Hepatocyte (in vitro differentiated cells): ENCODE measurements around the gene URAD. TPM values are rescaled to one million over a fixed set of nuclear protein-coding genes. Genes with fewer than 3 reads are reported as not detected.

Source experiments
- DNase-seq: peaks from one replicate; pipeline ENCODE4 v3.0.0-alpha.2; 2016; ENCODE audit warnings: low spot score
- H2AFZ ChIP-seq: fragments of 200-600 bp; sonication (generic); 2 replicates; pipeline ENCODE4 v1.6.0; 2016; ENCODE audit warnings: antibody characterized with exemption, mild to moderate bottlenecking
- H3K27ac ChIP-seq: fragments of 200-600 bp; sonication (generic); 2 replicates; pipeline ENCODE4 v1.5.1; 2016; ENCODE audit warnings: mild to moderate bottlenecking
- H3K27me3 ChIP-seq: fragments of 200-600 bp; sonication (generic); 2 replicates; pipeline ENCODE4 v1.6.1; 2016
- H3K36me3 ChIP-seq: fragments of 200-600 bp; sonication (generic); replicated peaks from 2 replicates; pipeline ENCODE4 v1.5.1; 2016; ENCODE audit warnings: low read depth; ENCODE audit not compliant: insufficient read depth
- H3K4me1 ChIP-seq: fragments of 200-600 bp; sonication (generic); 2 replicates; pipeline ENCODE4 v1.5.1; 2016; ENCODE audit warnings: mild to moderate bottlenecking, moderate library complexity; ENCODE audit not compliant: insufficient read depth
- H3K4me2 ChIP-seq: fragments of 200-600 bp; sonication (generic); 2 replicates; pipeline ENCODE4 v1.6.0; 2016
- H3K4me3 ChIP-seq: fragments of 200-600 bp; sonication (generic); 2 replicates; pipeline ENCODE4 v1.5.1; 2016; ENCODE audit warnings: mild to moderate bottlenecking
- H3K79me2 ChIP-seq: fragments of 200-600 bp; sonication (generic); 2 replicates; pipeline ENCODE4 v1.6.0; 2017; ENCODE audit warnings: mild to moderate bottlenecking
- H3K9me2 ChIP-seq: fragments of 200-600 bp; sonication (generic); replicated peaks from 2 replicates; pipeline ENCODE4 v1.6.0; 2017; ENCODE audit warnings: mild to moderate bottlenecking; ENCODE audit not compliant: insufficient read depth
- H3K9me3 ChIP-seq: fragments of 200-600 bp; sonication (generic); 2 replicates; pipeline ENCODE4 v1.5.1; 2016; ENCODE audit warnings: low read depth, mild to moderate bottlenecking
- H4K20me1 ChIP-seq: fragments of 200-600 bp; sonication (generic); 2 replicates; pipeline ENCODE4 v1.6.0; 2016; ENCODE audit warnings: mild to moderate bottlenecking; ENCODE audit not compliant: insufficient read depth, poor library complexity, severe bottlenecking
- CTCF ChIP-seq: fragments of 200-600 bp; sonication (generic); IDR thresholded peaks from 2 replicates; pipeline ENCODE4 v1.5.1; 2016; ENCODE audit warnings: antibody characterized with exemption, mild to moderate bottlenecking; ENCODE audit not compliant: poor library complexity
- EZH2 ChIP-seq: fragments of 200-600 bp; sonication (generic); IDR thresholded peaks from 2 replicates; pipeline ENCODE4 v1.6.1; 2016; ENCODE audit warnings: antibody characterized with exemption, mild to moderate bottlenecking, borderline replicate concordance
- EZH2phosphoT487 ChIP-seq: fragments of 200-600 bp; sonication (generic); IDR thresholded peaks from one replicate; pipeline ENCODE4 v1.6.1; 2018; ENCODE audit warnings: antibody characterized with exemption, mild to moderate bottlenecking, low read depth, moderate library complexity; ENCODE audit not compliant: unreplicated experiment, severe bottlenecking
- WGBS: methylation state at CpG from one replicate; pipeline ENCODE4 v1.1.6; 2016; ENCODE audit warnings: low lambda C conversion rate; ENCODE audit errors: missing lambda C conversion rate; 5-methylcytosine and 5-hydroxymethylcytosine counted together
- polyA plus RNA-seq: library from polyadenylated mRNA; unstranded; fragments of >200 nt; fragmentation: Nextera tagmentation; extraction: Ambion mirVana; gene quantifications from 2 replicates; pipeline ENCODE4 v1.2.1, GENCODE V29; 2016
- small RNA-seq: library from RNA; depleted of rRNA; stranded (forward); fragments of <200 nt; gene quantifications from one replicate; pipeline ENCODE3, GENCODE V24; 2014
- total RNA-seq: library from RNA; depleted of rRNA; stranded (reverse); fragments of >200 nt; gene quantifications from 2 replicates; pipeline ENCODE4 v1.2.3, GENCODE V29; 2014

The URAD gene
- total and polyA plus RNA-seq, 2 experiments from 2014 or later, result 18.2 to 35.7 TPM

GRCh38 chr13:27928353-27928804 is 60.1 kb downstream of the URAD start:
- Histone ChIP-seq H2AFZ (no peak overlapping the region), H3K27me3 (peaks cover 87% of the 10 kb centered on the region), H3K27ac (no peak overlapping the region), H3K79me2 (no peaks in the 10 kb centered on the region), H3K9me2 (no peaks in the 10 kb centered on the region), H3K4me1 (no peaks in the 10 kb centered on the region), H3K4me3 (no peak overlapping the region), H3K9me3 (no peaks in the 10 kb centered on the region), H4K20me1 (no peaks in the 10 kb centered on the region), H3K36me3 (no peaks in the 10 kb centered on the region), H3K4me2 (no peak overlapping the region)
- 23% methylated on average over 26 of the region's 26 CpGs for WGBS
- TF ChIP-seq EZH2phosphoT487 (no peak), CTCF (no peak), EZH2 (peak; percentile 29)
- DNase-seq, result no peak

Small RNAs within 50 kb of the gene (small RNA-seq; reads per million reads assigned to genes)
- gene ATP5F1EP2, result not detected
- gene RN7SL272P, result not detected

Other genes starting within 250 kb of the URAD start
- gene GSX1, start 196.2 kb downstream of the URAD start, total RNA-seq, result not detected in 2 replicates
- not detected in 2 replicates for gene GSX1, start 196.2 kb downstream of the URAD start, polyA plus RNA-seq
- 0.20 and 1.3 TPM in 2 replicates for gene PDX1, start 68.7 kb downstream of the URAD start, total RNA-seq
- gene PDX1, start 68.7 kb downstream of the URAD start, polyA plus RNA-seq, result 0.95 and 1.8 TPM in 2 replicates
- gene CDX2, start 19.4 kb downstream of the URAD start, total RNA-seq, result 34.6 and 40.0 TPM in 2 replicates
- 52.4 and 60.6 TPM in 2 replicates for gene CDX2, start 19.4 kb downstream of the URAD start, polyA plus RNA-seq
- gene FLT3, start 111.9 kb upstream of the URAD start, total RNA-seq, result 0.10 TPM in 1 of 2 replicates, not detected in the other
- gene FLT3, start 111.9 kb upstream of the URAD start, polyA plus RNA-seq, result 0.09 and 0.29 TPM in 2 replicates
- 23.5 and 29.8 TPM in 2 replicates for gene PAN3, start 149.9 kb upstream of the URAD start, total RNA-seq
- gene PAN3, start 149.9 kb upstream of the URAD start, polyA plus RNA-seq, result 6.9 and 13.0 TPM in 2 replicates